ENCODE results near the gene NLGN2.

The NLGN2 gene

GRCh38 chr17:7466318-7466638 is 58.6 kb downstream of the NLGN2 start:
- no peak for DNase-seq

GRCh38 chr17:7466639-7467341 is 59.1 kb downstream of the NLGN2 start:
- no peak for DNase-seq

- no peak for DNase-seq
Observed at GRCh38 chr17:7467498-7467897, 59.9 kb downstream of the NLGN2 start.

- no peak for DNase-seq
Observed at GRCh38 chr17:7468290-7468689, 60.6 kb downstream of the NLGN2 start.

GRCh38 chr17:7468804-7469389 is 61.3 kb downstream of the NLGN2 start:
- DNase-seq = no peak

Data from stimulated activated naive CD4-positive, alpha-beta T cell (primary cell).